C4-2B (cell line): Measurements from ENCODE around the gene ATP6V0E2.

Experiments used
- CTCF ChIP-seq: fragments of 450-650 bp; conservative IDR thresholded peaks from 2 replicates; pipeline ENCODE4 v1.5.1; 2017; ENCODE audit warnings: mild to moderate bottlenecking
- ZFX ChIP-seq: fragments of 450-650 bp; IDR thresholded peaks from 2 replicates; pipeline ENCODE4 v1.6.1; 2017

GRCh38 chr7:149871576-149871975 lies 2.2 kb upstream of the ATP6V0E2 start:
- TF ChIP-seq CTCF (no peak), ZFX (no peak)
